ENCODE data around the gene ALS2CL. TPM values are rescaled to one million over a fixed set of nuclear protein-coding genes. Genes with fewer than 3 reads are reported as not detected.

ALS2CL gene
- total and polyA plus RNA-seq, 10 of the 15 experiments (the other 5 are each of a cell fraction or from before 2014, with no cell fraction given), result 0.01 to 0.05 TPM; not detected in 8

DNA sequence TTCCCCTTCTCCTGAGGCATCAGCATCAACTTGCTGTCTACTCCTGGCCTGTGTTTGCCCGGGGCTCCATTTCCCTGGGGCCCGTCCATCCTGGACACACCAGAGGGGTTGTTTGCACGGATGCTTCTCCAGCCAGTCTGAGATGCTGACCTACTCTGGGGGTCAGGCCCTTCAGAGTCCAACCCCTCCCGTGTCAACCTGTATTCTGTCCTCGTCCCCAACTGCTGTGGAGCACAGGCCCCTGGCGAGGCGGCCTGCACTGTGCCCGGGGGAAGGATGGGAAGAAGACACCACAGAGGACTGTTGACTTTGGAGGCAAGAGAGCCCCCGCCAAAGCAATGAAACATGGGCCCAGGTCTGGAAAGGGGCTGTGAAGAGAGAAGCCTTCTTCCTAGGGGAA lies 25.8 kb downstream of the ALS2CL start (continued):
- TF ChIP-seq RELA (IDR thresholded peaks at IDR 0.05; ENCODE audit: borderline replicate concordance, partially characterized antibody) (no peak), IRF4 (IDR thresholded peaks at IDR 0.05; ENCODE audit: low read depth, low read length) (no peak), CBFB (IDR thresholded peaks at IDR 0.05; ENCODE audit: low read depth) (no peak), GATAD2B (conservative IDR thresholded peaks at IDR 0.05; ENCODE audit: low read depth) (no peak), PKNOX1 (IDR thresholded peaks at IDR 0.05) (no peak)

DNA sequence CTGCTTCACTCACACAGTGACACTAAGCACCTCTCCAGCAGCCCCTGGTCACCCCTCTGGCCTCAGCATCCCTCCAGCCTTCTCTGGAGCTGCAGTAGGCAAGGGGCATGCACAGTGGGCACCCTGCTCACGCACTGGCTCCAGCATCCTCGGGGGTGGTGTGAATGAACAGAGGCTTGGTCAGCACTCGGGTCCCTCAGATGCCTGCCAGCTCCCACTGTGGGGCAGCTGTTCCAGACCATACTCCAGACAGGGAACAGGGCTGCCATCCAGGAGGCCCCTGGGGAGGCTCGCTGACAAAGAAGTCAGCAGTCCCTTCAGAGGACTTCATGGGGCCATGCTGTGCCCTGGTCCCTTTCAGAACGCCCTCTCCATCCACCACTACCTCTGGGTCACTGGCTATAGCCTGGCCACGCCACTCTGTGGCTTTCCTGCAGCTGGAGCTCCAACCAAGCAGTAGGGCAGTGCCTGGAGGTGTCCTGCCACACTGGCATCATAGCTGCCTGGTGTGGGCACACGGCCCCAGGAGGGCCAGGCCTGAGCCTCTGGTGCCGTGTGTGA lies 26.3 kb downstream of the ALS2CL start:
- ATAC-seq (no peak), DNase-seq (ENCODE audit: low read depth, low spot score) (no peak), FAIRE-seq (no peak)
- SMC1A ChIA-PET (ENCODE audit: uncharacterized antibody, unreplicated experiment), result no interaction called here
- Histone ChIP-seq H3K36me3 (ENCODE audit: control insufficient read depth in 2 of 2, insufficient read depth in 2 of 2, low read length in 1 of 2) (no peaks in the 10 kb centered on the region), H3K4me1 (ENCODE audit: control insufficient read depth, insufficient read depth, low read length) (no peaks in the 10 kb centered on the region), H2AFZ (ENCODE audit: control insufficient read depth, low read depth, low read length) (no peak overlapping the region), H3K9ac (ENCODE audit: control insufficient read depth, insufficient read depth, low read length) (no peak overlapping the region), H3K4me2 (ENCODE audit: control insufficient read depth, insufficient read depth) (no peak overlapping the region), H3K27ac (ENCODE audit: control insufficient read depth, insufficient read depth) (no peak overlapping the region), H3K4me3 (no peak overlapping the region), H3K9me3 (replicated peaks; ENCODE audit: control insufficient read depth, insufficient read depth, low read length) (no peaks in the 10 kb centered on the region), H4K20me1 (ENCODE audit: control insufficient read depth, insufficient read depth) (no peaks in the 10 kb centered on the region; the same call in 1 of the 2 replicates), H3K79me2 (ENCODE audit: control insufficient read depth, insufficient read depth, low read length) (no peaks in the 10 kb centered on the region), H3K27me3 (replicated peaks in 1 of 2; ENCODE audit: control insufficient read depth in 2 of 2, insufficient read depth in 2 of 2, low read length in 1 of 2) (peaks cover 0 to 2% of the 10 kb centered on the region in 2 experiments; a peak in 3 of 4 replicates)
- TF ChIP-seq NRF1 (conservative IDR thresholded peaks at IDR 0.05; ENCODE audit: low read depth, low read length), result no peak
- TF ChIP-seq ZNF384 (IDR thresholded peaks at IDR 0.05; ENCODE audit: borderline replicate concordance, low read depth, low read length), result no peak
- no peak for TF ChIP-seq NR2C1 (IDR thresholded peaks at IDR 0.05)
- no peak for TF ChIP-seq ZBED1 (IDR thresholded peaks at IDR 0.05; ENCODE audit: borderline replicate concordance)
- no peak for TF ChIP-seq MTA2 (IDR thresholded peaks at IDR 0.05; ENCODE audit: low read depth)
- no peak for TF ChIP-seq SREBF2 (IDR thresholded peaks at IDR 0.05; ENCODE audit: low read length)
- no peak for TF ChIP-seq ZSCAN29 (IDR thresholded peaks at IDR 0.05)
- TF ChIP-seq BCL11A (IDR thresholded peaks at IDR 0.05; ENCODE audit: low read depth, low read length), result no peak
- WGBS (ENCODE audit: insufficient coverage, insufficient replicate concordance, low lambda C conversion rate, missing lambda C conversion rate), result under 1% methylated on average over 8 of the region's 8 CpGs
- RAD21 ChIA-PET (ENCODE audit: unreplicated experiment), result no interaction called here
- in situ Hi-C loops (cut with MboI), result no loop called here
- POLR2A ChIA-PET, result no interaction called here
- CTCF ChIA-PET, result no interaction called here
- BruUV-seq (replicated peaks), result no TSS peak
- intact Hi-C loops (cut with micrococcal nuclease; ENCODE audit: unreplicated experiment), result no loop called here
